Cardiac muscle cell (in vitro differentiated cells and primary cell): ENCODE data around the gene TMEM88. TPM values are rescaled to one million over a fixed set of nuclear protein-coding genes. Genes with fewer than 3 reads are reported as not detected.

Experiments
- DNase-seq, 2 donors: peaks; one replicate each; pipeline versions ENCODE4 v3.0.0 to v3.0.0-alpha.2; 2010 to 2017; ENCODE audit warnings: low read depth in 1 of 2, low spot score in 1 of 2
- H3K27ac ChIP-seq: fragments of 200-600 bp; sonication (generic); 2 replicates; pipeline ENCODE4 v1.5.1; 2016
- H3K27me3 ChIP-seq: fragments of 200-600 bp; sonication (generic); 2 replicates; pipeline ENCODE4 v1.6.0; 2016; ENCODE audit warnings: control low read depth
- H3K36me3 ChIP-seq: fragments of 200-600 bp; sonication (generic); 2 replicates; pipeline ENCODE4 v1.5.1; 2016; ENCODE audit warnings: control low read depth
- H3K4me1 ChIP-seq: fragments of 200-600 bp; sonication (generic); 2 replicates; pipeline ENCODE4 v1.8.1; 2017; ENCODE audit warnings: low read depth, mild to moderate bottlenecking, mixed run types
- H3K4me3 ChIP-seq: fragments of 200-600 bp; sonication (generic); 2 replicates; pipeline ENCODE4 v1.5.1; 2016; ENCODE audit warnings: mild to moderate bottlenecking
- H3K9me3 ChIP-seq: fragments of 200-600 bp; sonication (generic); 2 replicates; pipeline ENCODE4 v1.5.1; 2017; ENCODE audit warnings: low read depth, mild to moderate bottlenecking, control low read depth
- CTCF ChIP-seq: IDR thresholded peaks from 2 replicates; pipeline ENCODE4 v1.5.1; 2012; ENCODE audit warnings: low read depth, mild to moderate bottlenecking, low read length
- polyA plus RNA-seq: library from polyadenylated mRNA; unstranded; fragments of >200 nt; fragmentation: Nextera tagmentation; extraction: Ambion mirVana; gene quantifications from 2 replicates; pipeline ENCODE4 v1.2.1, GENCODE V29; 2016
- total RNA-seq: library from RNA; depleted of rRNA; stranded (reverse); fragments of >200 nt; gene quantifications from 2 replicates; pipeline ENCODE4 v1.2.3, GENCODE V29; 2016

Gene TMEM88
- total and polyA plus RNA-seq, 2 experiments from 2014 or later: 27.4 to 66.1 TPM

GRCh38 chr17:7818746-7819645, 35.9 kb upstream of the TMEM88 start:
- no peak for TF ChIP-seq CTCF
- Histone ChIP-seq H3K27me3 (no peaks in the 10 kb centered on the region), H3K36me3 (no peaks in the 10 kb centered on the region), H3K4me1 (peaks cover 11% of the 10 kb centered on the region), H3K9me3 (no peaks in the 10 kb centered on the region), H3K4me3 (no peak overlapping the region), H3K27ac (no peak overlapping the region)
- no peak for DNase-seq

- H3K36me3 ChIP-seq: no peaks in the 10 kb centered on the region
- H3K4me1 ChIP-seq: peaks cover 11% of the 10 kb centered on the region
- no peaks in the 10 kb centered on the region for H3K9me3 ChIP-seq
- H3K4me3 ChIP-seq: no peak overlapping the region
- TF ChIP-seq CTCF: no peak
- no peak for DNase-seq
- H3K27me3 ChIP-seq: no peaks in the 10 kb centered on the region
- no peak overlapping the region for H3K27ac ChIP-seq
Measured at GRCh38 chr17:7820231-7820630, 34.6 kb upstream of the TMEM88 start.

DNA sequence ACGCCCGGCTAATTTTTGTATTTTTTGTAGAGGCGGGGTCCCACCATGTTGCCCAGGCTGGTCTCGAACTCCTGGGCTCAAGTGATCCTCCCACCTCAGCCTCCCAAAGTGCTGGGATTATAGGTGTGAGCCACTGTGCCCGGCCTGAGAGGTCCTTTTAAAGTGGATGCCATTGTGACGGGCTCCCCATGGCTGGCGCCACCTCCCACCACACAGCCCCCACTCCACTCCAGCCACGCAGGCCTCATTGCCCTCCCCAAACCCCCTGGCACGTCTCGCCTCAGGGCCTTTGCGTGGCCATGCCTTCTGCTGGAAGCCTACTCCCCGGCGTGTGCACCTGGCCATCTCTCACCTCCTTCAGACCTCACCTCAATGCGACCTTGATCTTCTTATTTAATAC, 32.7 kb upstream of the TMEM88 start:
- H3K36me3 ChIP-seq: no peaks in the 10 kb centered on the region
- no peak overlapping the region for H3K27ac ChIP-seq
- H3K27me3 ChIP-seq: no peaks in the 10 kb centered on the region
- no peak for DNase-seq
- H3K4me3 ChIP-seq: no peak overlapping the region
- H3K4me1 ChIP-seq: peaks cover 3% of the 10 kb centered on the region
- no peak for TF ChIP-seq CTCF
- no peaks in the 10 kb centered on the region for H3K9me3 ChIP-seq

GRCh38 chr17:7823581-7824001, 31.3 kb upstream of the TMEM88 start:
- no peaks in the 10 kb centered on the region for H3K4me1 ChIP-seq
- no peak overlapping the region for H3K27ac ChIP-seq
- no peak for DNase-seq
- H3K9me3 ChIP-seq: no peaks in the 10 kb centered on the region
- no peak for TF ChIP-seq CTCF
- H3K4me3 ChIP-seq: no peak overlapping the region
- no peaks in the 10 kb centered on the region for H3K27me3 ChIP-seq
- H3K36me3 ChIP-seq: no peaks in the 10 kb centered on the region

- H3K4me3 ChIP-seq: no peak overlapping the region
- H3K27ac ChIP-seq: no peak overlapping the region
- no peaks in the 10 kb centered on the region for H3K36me3 ChIP-seq
- DNase-seq: no peak
- H3K4me1 ChIP-seq: no peaks in the 10 kb centered on the region
- H3K9me3 ChIP-seq: no peaks in the 10 kb centered on the region
- TF ChIP-seq CTCF: no peak
- no peaks in the 10 kb centered on the region for H3K27me3 ChIP-seq
Measured at GRCh38 chr17:7824021-7824924, 30.6 kb upstream of the TMEM88 start.
